Lower lobe of right lung (tissue), 2 donors: ENCODE data around the gene MARS2. TPM values are rescaled to one million over a fixed set of nuclear protein-coding genes. Genes with fewer than 3 reads are reported as not detected.

Experiments used
- ATAC-seq, 2 donors: fragments of 200-7000 bp; cut with Tn5 transposase; one replicate each; pipeline ENCODE4 v1.9.1; 2020 to 2022; ENCODE audit warnings: mild to moderate bottlenecking in 2 of 2, moderate library complexity in 2 of 2
- DNase-seq: peaks from one replicate; pipeline ENCODE4 v3.0.0-alpha.2; 2020
- H3K27ac ChIP-seq: fragments of 200-600 bp; one replicate; pipeline ENCODE4 v1.8.0; 2022
- H3K27me3 ChIP-seq: fragments of 200-600 bp; one replicate; pipeline ENCODE4 v1.8.0; 2022; ENCODE audit warnings: low read depth
- H3K36me3 ChIP-seq: fragments of 200-600 bp; one replicate; pipeline ENCODE4 v1.8.0; 2022; ENCODE audit warnings: mild to moderate bottlenecking
- H3K4me1 ChIP-seq: fragments of 200-600 bp; one replicate; pipeline ENCODE4 v1.8.0; 2022
- H3K4me3 ChIP-seq: fragments of 200-600 bp; one replicate; pipeline ENCODE4 v1.8.0; 2022; ENCODE audit warnings: mild to moderate bottlenecking
- H3K9me3 ChIP-seq: fragments of 200-600 bp; one replicate; pipeline ENCODE4 v1.8.0; 2022
- CTCF ChIP-seq: fragments of 200-600 bp; IDR thresholded peaks from one replicate; pipeline ENCODE4 v1.8.0; 2022; ENCODE audit warnings: antibody characterized with exemption, mild to moderate bottlenecking
- intact Hi-C: fragments of 100-400 bp; cut with DNase I; formaldehyde crosslinking; loops from one replicate; pipeline ENCODE4 v1.11.0; 2022
- total RNA-seq: library from RNA; stranded (reverse); fragmentation: NEBNext Ultra II Directional; extraction: Animal tissue kit (Norgen Biotek cat#: 25700); gene quantifications from one replicate; pipeline ENCODE4 v1.2.1, GENCODE V29; 2021
- donor health status: DM: no; HTN: yes; CAD: no; lungs with severe emphysema.

Gene MARS2
- total RNA-seq, 1 donor from 2014 or later, result 5.0 TPM

GRCh38 chr2:197669077-197669476 is 36.1 kb upstream of the MARS2 start:
- Histone ChIP-seq H3K27me3 (no peaks in the 10 kb centered on the region), H3K36me3 (no peaks in the 10 kb centered on the region), H3K4me3 (no peak overlapping the region), H3K4me1 (no peaks in the 10 kb centered on the region), H3K27ac (no peak overlapping the region), H3K9me3 (peaks cover 11% of the 10 kb centered on the region)
- intact Hi-C loops, result no loop called here
- TF ChIP-seq CTCF, result no peak
- no peak for ATAC-seq
- no peak for DNase-seq

DNA sequence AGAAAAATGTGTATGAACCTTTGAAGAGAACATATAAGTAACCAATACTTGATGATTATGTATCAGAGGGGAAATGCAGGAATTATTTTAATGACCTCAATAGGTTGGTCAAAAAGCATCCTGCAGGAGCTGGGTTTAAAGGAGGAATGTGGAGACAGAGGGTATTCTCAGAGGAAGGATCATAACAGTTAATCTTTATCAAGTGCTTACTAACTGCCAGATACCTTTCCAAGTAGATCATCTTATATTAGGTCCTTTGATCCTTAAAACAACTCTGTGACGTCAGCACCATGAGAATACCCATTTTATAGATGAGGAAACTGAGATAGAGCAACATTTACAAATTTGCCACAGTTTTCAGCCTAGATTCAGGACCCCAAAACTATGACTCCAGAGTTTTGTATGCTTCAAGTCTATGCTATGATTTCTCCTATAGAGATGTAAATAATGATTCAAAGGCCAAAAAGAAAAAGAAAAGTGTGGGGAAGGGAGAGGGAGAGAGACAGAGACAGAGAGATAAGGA is 32.7 kb upstream of the MARS2 start:
- Histone ChIP-seq H3K27ac (no peak overlapping the region), H3K36me3 (no peaks in the 10 kb centered on the region), H3K4me1 (peaks cover 6% of the 10 kb centered on the region), H3K27me3 (no peaks in the 10 kb centered on the region), H3K9me3 (no peaks in the 10 kb centered on the region), H3K4me3 (no peak overlapping the region)
- DNase-seq, result no peak
- TF ChIP-seq CTCF, result no peak
- ATAC-seq, result no peak
- intact Hi-C loops, result no loop called here

DNA sequence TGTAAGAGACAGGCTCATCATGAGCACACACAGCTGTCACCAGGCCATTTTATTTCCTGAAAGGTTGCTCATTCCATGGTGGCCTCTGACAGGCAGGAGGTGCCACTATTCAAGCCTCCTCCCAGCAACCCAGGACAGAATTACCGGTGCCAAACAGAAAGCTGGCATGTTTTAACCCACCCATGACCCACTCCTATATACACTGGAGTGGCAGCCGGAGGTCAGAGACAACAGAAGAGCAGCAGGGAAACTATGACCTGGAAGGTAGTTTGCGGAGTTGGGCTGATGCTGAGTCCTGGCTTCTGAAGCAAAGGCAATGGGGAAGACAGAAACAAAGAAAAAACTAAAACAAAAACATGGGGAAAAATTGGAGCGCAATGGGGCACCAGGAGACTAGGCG is 32.1 kb upstream of the MARS2 start:
- H3K27ac ChIP-seq, result no peak overlapping the region
- no peak for DNase-seq
- TF ChIP-seq CTCF, result no peak

GRCh38 chr2:197673606-197674005 is 31.6 kb upstream of the MARS2 start:
- Histone ChIP-seq H3K9me3 (no peaks in the 10 kb centered on the region), H3K4me3 (peak overlapping the region; percentile 43), H3K27ac (no peak overlapping the region), H3K27me3 (no peaks in the 10 kb centered on the region), H3K4me1 (peaks cover 6% of the 10 kb centered on the region), H3K36me3 (no peaks in the 10 kb centered on the region)
- DNase-seq (no peak), ATAC-seq (no peak)
- no peak for TF ChIP-seq CTCF
- intact Hi-C loops, result no loop called here

More for the DNA sequence above, 32.1 kb upstream of the MARS2 start:
- ATAC-seq, result no peak
- H3K4me3 ChIP-seq, result peak overlapping the region; percentile 43
- H3K9me3 ChIP-seq, result no peaks in the 10 kb centered on the region
- no peaks in the 10 kb centered on the region for H3K27me3 ChIP-seq
- intact Hi-C loops, result no loop called here
- H3K36me3 ChIP-seq, result no peaks in the 10 kb centered on the region
- peaks cover 6% of the 10 kb centered on the region for H3K4me1 ChIP-seq

GRCh38 chr2:197674060-197674459 is 31.1 kb upstream of the MARS2 start:
- DNase-seq (no peak), ATAC-seq (no peak)
- no peaks in the 10 kb centered on the region for H3K36me3 ChIP-seq
- no peaks in the 10 kb centered on the region for H3K27me3 ChIP-seq
- intact Hi-C loops, result no loop called here
- peak overlapping the region; percentile 43 for H3K4me3 ChIP-seq
- peaks cover 6% of the 10 kb centered on the region for H3K4me1 ChIP-seq
- H3K27ac ChIP-seq, result no peak overlapping the region
- no peak for TF ChIP-seq CTCF
- H3K9me3 ChIP-seq, result no peaks in the 10 kb centered on the region

GRCh38 chr2:197674591-197674990 is 30.6 kb upstream of the MARS2 start:
- no peaks in the 10 kb centered on the region for H3K9me3 ChIP-seq
- no peaks in the 10 kb centered on the region for H3K36me3 ChIP-seq
- H3K27ac ChIP-seq, result peak overlapping the region; percentile 49
- peak overlapping the region; percentile 43 for H3K4me3 ChIP-seq
- H3K27me3 ChIP-seq, result no peaks in the 10 kb centered on the region
- DNase-seq (no peak), ATAC-seq (no peak)
- peaks cover 6% of the 10 kb centered on the region for H3K4me1 ChIP-seq
- intact Hi-C loops, result no loop called here
- TF ChIP-seq CTCF, result no peak
